SK-N-MC (cell line): ENCODE measurements around the gene COL11A1.

ENCODE experiments used
- EZH2 ChIP-seq: fragments of 200-600 bp; sonication (generic); IDR thresholded peaks from one replicate; pipeline ENCODE4 v1.6.1; 2017; ENCODE audit warnings: antibody characterized with exemption
- POLR2AphosphoS5 ChIP-seq: IDR thresholded peaks from 2 replicates; pipeline ENCODE4 v1.6.1; 2012; ENCODE audit warnings: mild to moderate bottlenecking, low read depth, low read length, borderline replicate concordance

GRCh38 chr1:102896771-102897170, 211.6 kb downstream of the COL11A1 start:
- TF ChIP-seq POLR2AphosphoS5 (no peak), EZH2 (no peak)
